ENCODE results near the gene SNAPC2. TPM values are rescaled to one million over a fixed set of nuclear protein-coding genes. Genes with fewer than 3 reads are reported as not detected.
"Not testable (repeated sequence)": the region's sequence is repeated elsewhere in the genome, so short reads cannot be mapped to it uniquely, and the experiment has no call there.

The SNAPC2 gene
- polyA plus RNA-seq, 4 donors: 14.5 to 24.6 (median 16.6) TPM

DNA sequence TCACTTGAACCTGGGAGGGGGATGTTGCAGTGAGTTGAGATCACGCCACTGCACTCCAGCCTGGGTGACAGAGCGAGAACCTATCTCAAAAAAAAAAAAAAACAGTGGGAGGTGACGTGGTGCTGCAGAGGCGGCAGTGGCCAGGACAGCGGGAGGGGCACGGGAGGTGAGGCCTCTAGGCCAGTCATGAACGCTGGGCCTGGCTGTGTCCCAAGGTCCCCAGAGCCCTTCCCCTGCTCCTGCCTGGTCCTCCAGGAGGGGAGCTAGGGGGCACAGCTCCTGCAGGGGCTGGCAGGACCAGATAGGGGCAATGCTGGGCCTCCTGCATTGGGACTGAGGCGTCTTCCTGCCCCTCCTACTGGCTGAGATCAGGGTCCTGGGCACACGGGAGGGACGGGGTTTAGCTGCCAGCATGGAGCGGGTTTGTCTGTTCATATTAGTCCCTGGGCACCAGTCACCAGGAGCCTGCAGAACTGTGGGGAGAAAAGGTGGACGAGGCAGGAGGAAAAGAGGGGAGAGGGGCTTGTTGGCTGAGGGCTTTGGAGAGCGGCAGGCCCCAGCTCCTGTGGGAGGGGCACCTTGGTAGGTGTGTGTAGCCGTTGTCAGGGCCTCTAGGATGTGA lies 11.9 kb upstream of the SNAPC2 start:
- no peak for DNase-seq (ENCODE audit: low read depth in 4 of 4, low spot score in 3 of 4)

DNA sequence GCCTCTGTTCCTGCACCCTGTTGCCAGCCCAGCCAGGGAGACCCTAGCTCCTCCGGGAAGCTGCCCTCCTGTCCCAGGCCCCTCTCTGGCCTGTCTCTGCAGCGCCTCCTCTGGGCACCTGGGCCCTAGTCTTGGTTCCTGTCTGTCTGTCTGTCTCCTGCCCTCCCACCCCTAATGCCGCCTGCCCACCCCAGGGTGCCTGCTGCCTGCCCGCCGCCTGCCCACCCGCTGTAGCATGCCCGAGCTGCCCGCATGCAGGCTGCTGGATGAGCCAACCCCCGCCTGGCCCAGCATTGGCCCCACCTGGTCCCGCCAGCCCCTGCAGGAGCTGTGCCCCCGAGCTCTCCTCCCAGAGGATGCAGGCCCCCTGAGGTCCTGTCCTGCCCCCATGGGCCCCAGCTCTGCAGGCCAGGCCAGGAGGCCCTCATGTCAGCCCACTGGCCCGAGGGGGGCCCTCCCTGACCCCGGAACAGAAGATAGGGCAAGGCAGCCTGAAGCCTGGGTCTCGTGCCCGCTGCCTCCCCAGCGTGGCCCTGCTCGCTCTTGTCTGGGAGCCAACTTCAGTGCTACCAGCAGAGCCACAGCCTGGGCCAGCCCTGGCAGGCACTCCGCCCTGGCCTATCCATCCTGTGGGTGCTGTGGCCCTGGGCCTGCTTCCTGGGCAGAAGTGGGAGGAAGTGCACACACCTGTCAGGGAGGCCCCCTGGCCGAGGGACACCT lies 11.2 kb upstream of the SNAPC2 start:
- no peak for DNase-seq (ENCODE audit: low read depth in 4 of 4, low spot score in 3 of 4)

DNA sequence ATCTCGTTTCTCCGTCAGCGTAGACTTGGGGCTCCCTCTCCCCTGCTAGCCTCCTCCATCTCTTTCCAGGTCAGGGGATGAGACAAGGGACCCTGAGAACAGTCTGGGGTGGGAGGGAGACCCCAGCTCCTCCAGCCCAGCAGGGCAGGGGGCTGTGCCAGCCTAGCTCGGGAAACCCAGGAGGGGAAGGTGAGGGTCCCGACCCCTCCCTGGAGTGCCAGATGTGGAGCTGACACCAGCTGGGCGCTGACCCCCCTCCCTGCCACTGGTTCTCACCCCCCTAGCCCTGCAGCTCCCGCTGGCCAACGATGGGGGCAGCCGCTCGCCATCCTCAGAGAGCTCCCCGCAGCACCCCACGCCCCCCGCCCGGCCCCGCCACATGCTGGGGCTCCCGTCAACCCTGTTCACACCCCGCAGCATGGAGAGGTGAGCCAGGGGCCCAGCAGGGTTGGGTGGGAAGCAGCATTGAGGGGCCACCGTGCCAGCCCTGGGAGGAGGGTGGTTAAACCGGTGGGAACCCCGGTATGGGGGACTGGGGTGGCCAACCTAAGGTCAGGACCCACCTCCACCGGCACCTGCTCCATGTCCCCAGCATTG lies 10.6 kb upstream of the SNAPC2 start:
- DNase-seq (ENCODE audit: low read depth in 4 of 4, low spot score in 3 of 4): no peak

DNA sequence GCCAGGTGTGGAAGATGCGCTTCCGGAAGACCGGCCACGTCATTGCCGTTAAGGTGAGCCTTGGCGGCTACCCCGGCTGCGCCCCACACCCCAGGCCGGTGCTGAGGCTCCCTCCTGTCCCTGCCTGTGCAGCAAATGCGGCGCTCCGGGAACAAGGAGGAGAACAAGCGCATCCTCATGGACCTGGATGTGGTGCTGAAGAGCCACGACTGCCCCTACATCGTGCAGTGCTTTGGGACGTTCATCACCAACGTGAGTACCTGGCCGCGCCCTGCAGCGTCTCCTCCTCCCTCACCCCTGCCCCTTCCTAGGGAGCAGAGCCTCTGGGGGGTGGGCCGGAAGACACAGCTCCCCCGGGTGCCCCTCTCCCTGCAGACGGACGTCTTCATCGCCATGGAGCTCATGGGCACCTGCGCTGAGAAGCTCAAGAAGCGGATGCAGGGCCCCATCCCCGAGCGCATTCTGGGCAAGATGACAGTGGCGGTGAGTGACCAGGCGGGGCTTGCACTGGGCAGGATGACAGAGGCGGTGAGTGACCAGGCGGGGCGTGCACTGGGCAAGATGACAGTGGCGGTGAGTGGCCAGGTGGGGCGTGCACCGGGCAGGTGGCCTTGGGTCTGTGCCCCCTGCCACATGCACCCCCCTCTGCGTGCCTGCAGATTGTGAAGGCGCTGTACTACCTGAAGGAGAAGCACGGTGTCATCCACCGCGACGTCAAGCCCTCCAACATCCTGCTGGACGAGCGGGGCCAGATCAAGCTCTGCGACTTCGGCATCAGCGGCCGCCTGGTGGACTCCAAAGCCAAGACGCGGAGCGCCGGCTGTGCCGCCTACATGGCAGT lies 9.6 kb upstream of the SNAPC2 start:
- DNase-seq (ENCODE audit: low read depth in 4 of 4, low spot score in 3 of 4): no peak

DNA sequence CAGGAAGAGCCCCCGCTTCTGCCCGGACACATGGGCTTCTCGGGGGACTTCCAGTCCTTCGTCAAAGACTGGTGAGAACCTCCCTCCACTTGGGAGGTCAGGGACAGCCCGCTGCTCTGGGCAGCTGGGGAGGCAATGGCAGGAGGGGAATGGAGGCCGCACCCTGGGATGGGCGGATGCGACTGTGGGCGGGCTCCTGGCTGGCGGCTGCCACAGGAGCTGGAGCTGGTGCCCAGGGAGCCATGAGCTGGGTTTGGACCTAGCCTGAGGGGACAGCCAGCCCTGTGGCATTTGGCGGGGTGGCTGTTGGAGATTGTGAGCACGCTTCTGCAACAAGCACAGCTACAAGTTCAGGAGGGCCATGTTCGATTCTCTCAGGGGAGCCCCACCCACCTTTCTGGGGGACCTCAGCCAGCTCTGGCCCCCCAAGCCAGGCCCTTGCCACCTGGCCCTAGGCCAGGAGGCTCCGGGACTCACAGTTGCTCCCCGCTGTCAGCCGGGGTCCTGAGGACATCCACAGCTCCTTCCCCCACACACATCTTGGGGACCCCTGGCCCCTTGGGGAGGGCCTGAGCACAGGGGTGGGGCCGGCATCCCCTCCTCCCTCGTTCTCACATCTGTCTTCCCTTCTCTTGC lies 8.5 kb upstream of the SNAPC2 start:
- no peak for DNase-seq (ENCODE audit: low read depth in 4 of 4, low spot score in 3 of 4)

DNA sequence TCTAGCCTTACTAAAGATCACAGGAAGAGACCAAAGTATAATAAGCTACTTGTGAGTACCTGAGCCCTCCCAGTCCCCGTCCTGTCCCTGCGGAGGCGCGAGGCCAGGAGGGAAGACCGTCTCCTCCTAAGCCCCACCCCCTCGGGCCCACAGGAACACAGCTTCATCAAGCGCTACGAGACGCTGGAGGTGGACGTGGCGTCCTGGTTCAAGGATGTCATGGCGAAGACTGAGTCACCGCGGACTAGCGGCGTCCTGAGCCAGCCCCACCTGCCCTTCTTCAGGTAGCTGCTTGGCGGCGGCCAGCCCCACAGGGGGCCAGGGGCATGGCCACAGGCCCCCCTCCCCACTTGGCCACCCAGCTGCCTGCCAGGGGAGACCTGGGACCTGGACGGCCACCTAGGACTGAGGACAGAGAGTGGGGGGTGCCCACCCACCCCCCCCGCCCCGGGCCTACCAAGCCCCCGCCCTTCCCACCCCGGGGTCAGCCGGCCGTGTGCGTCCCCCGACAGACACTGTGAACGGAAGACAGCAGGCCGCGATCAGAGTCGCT lies 7.9 kb upstream of the SNAPC2 start:
- no peak for DNase-seq (ENCODE audit: low read depth in 4 of 4, low spot score in 3 of 4)

DNA sequence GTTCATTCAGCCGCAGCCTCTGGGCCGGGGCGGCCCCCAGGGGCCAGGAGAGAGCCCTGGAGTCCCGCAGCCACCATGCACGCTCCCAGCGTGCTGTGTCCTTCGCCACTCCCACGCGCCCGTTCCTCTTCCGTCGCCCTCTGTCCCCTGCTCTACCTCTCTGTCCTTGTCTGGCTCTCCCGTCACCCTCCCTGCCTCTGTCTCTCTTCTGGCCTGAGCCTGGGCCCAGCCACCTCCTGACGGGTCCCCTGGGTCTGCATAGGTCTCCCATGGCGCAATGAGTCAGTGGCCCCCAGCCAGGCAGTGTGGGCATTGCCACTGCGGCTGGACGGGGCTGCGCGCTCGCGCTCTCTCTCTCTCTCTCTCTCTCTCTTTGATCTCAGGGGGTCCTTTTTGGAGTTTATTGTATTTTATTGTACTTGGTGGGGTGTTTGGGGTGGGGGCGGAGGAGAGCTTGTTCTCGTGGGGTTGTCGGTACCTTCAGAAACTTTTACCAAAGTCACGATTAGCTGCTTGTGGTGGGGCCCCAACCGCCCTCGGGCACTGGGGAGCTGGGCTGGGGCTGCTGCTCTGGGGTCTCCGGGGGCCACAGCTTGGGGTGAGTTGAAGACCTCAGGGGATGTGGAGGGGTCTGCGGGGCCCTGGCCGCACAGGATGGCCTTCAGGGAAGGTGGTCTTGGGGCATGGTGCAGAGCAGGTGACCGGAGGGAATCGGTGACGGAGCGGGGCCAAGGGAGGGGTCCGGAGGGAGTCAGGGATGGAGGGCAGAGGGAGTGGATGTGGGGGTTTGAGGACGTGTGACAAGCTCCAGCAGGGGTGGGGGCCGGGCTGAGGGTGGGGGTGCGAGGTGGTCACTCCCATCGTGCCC lies 7.2 kb upstream of the SNAPC2 start:
- DNase-seq (ENCODE audit: low read depth in 4 of 4, low spot score in 3 of 4): no peak

DNA sequence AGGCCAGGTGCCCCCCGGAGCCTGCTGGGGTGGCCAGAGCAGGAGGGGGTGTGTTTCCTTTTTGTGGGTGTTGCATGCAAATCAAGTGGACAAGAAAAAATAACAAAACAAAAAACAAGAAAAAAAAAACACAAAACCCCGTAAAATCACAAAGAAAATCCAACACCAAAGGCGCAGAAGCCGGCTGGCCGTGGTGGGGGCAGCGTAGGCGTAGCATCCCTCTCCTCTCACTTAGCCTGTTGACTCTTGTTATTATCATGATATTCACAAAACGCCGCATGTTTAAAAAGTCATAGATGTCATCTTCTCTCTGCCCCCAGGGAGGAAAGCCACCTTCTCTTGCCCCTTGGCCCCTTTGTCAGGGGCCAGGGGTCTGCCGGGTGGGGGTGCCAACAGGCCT lies 6.5 kb upstream of the SNAPC2 start:
- no peak for DNase-seq (ENCODE audit: low read depth in 4 of 4, low spot score in 3 of 4)

DNA sequence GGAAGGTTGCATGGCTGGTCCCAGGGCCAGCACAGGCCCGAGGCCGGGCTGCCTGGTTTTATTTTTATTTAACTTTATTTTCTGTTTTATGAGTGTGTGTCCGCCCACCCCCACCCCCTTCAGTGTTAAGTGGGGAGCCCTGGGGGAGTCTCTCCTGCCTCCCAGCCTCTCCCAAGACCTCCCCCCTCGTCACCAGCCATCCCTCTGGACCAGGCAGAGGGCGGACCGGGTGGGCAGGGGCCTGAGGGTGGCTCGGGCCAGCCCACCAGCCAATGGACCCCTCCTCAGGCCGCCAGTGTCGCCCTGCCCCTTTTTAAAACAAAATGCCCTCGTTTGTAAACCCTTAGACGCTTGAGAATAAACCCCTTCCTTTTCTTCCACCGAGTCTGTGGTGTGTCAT lies 6.0 kb upstream of the SNAPC2 start:
- no peak for DNase-seq (ENCODE audit: low read depth in 4 of 4, low spot score in 3 of 4)

DNA sequence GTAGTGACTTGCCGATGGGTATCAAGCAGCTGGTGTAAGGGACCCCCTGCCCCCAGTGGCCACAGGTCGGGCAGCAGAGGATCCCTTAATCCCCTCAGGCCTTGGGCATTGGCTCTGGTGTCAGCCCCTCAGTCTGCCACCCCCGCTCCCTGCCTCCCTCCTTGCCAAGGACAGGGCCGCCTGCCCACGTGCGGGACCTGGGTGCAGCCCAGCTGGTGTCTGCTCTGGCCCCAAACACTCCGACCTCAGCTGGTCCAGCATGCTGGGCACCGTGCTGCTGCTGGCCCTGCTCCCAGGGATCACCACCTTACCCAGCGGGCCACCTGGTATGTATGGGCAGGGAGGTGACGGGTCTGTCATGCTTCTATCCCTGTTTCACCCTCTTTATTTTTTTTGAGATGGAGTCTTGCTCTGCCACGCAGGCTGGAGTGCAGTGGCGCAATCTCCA lies 5.5 kb upstream of the SNAPC2 start, which contains the start of gene TGFBR3L:
TSS of gene TGFBR3L (plus strand) at position 233 of the 448 bp plus-strand sequence.
- DNase-seq (ENCODE audit: low read depth in 4 of 4, low spot score in 3 of 4): no peak

DNA sequence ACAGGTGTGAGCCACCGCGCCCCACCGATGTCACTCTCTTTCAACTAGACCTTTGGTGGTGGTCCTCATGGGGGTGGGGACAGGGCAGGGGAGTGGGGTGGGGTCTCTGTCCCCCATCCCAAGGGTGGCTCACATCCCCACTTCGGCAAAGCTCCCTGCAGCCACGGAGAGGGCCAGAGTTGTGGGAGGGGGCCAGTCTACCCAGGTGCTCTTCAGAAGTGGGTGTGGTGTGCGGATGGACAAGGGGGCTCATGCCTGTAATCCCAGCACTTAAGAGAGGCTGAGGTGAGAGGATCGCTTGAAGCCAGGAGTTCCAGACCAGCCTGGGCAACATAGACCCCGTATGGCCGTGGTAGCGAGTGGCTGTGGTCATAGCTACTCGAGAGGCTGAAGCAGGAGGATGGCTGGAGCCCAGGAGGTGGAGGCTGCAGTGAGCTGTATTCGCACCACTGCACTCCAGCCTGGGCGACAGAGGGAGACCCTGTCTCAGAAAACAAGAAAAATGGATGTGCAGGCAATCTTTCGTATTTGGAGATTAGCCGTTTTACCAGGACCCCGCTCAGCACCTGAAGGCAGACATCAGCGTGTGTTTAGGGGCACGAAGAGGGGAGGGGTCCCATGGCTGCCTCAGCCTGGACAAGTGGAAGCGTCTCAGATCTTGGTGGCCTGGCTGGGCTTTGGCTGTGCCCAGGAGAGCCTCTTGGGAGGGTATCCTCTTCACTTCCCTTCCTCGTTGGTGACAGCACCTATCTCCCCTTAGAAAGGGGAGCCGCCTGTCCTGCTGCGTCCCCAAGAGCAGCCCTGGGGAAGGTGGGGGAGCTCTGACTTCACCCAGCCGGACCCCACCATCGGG lies 4.7 kb upstream of the SNAPC2 start:
- DNase-seq (ENCODE audit: low read depth in 4 of 4, low spot score in 3 of 4): no peak

DNA sequence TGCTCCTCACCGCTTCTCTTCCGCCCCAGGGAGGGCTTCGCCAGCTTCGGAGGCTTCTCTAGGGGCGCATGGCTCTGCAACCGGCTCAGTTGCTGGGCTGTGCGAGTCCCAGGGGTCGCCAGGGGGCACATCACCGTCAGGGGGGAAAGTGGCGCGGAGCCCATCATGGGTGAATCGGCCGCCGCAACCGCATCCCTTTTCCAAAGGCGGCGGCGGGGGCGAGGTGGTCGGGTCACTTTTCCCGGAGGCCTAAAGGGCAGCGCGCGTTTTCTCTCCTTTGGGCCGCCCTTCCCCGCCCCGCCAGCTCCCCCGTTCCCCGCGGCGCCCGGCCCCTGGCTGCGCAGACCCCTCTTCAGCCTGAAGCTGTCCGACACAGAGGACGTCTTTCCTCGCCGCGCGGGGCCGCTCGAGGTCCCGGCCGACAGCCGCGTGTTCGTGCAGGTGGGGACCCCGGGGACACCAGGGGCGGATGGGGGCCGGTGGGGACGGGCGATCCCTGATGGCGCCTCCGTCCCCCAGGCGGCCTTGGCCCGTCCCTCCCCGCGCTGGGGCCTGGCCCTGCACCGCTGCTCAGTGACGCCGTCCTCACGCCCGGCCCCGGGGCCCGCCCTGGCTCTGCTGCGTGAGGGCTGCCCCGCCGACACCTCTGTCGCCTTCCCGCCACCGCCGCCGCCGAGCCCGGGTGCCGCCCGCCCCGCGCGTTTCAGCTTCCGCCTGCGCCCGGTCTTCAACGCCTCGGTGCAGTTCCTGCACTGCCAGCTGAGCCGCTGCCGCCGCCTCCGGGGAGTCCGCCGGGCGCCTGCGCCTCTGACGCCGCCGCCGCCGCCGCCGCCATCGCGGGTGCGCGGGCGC lies 3.8 kb upstream of the SNAPC2 start:
- no peak for DNase-seq (ENCODE audit: low read depth in 4 of 4, low spot score in 3 of 4)

DNA sequence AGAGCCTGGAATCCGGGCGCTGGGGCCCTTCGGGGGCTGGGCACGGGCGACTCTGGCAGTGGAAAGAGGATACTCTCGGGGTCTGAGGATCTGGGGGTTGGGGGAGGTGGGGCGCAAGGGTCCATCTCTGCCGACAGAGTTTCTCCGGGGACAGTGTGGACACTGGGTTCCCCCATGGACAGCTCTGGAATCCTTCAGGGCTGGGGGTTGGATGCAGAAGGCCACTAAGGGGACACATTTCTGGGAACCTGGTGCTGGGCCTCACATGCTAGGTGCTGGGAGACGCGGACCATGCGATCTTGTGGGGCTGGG lies 3.2 kb upstream of the SNAPC2 start:
- DNase-seq (ENCODE audit: low read depth in 4 of 4, low spot score in 3 of 4): no peak

DNA sequence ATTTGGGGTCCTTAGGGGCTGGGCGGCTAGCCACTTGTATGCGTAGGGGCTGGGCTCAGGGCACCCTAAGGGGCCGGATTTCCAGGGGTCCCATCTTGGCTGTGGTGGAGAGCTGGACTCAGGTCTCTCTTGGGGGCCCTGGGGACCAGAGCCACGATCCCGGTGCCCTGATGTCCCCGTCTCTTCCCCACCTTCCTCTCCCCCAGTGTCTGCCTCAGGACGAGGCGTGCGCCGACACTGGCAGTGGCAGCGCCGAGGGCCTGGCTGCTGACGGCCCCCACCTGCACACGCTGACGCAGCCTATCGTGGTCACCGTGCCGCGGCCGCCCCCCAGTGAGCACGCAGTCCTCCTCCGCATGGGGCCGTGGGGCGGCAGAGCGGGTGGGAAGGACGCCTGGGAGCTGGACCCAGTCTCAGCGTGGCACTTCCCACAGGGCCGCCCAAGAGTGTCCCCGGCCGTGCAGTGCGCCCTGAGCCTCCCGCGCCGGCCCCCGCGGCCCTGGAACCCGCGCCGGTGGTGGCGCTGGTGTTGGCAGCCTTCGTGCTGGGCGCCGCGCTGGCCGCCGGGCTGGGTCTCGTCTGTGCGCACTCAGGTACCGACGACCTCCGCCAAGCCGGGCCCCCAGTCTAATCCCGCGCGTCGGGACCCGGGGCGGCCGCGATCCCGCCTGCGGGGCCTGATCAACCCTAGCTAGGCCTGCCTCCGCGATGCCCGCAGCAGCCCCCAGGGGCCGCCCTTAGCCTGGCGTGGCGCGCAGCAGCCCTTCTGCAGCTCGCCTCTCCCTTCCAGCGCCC lies 2.7 kb upstream of the SNAPC2 start:
- no peak for DNase-seq (ENCODE audit: low read depth in 4 of 4, low spot score in 3 of 4)

DNA sequence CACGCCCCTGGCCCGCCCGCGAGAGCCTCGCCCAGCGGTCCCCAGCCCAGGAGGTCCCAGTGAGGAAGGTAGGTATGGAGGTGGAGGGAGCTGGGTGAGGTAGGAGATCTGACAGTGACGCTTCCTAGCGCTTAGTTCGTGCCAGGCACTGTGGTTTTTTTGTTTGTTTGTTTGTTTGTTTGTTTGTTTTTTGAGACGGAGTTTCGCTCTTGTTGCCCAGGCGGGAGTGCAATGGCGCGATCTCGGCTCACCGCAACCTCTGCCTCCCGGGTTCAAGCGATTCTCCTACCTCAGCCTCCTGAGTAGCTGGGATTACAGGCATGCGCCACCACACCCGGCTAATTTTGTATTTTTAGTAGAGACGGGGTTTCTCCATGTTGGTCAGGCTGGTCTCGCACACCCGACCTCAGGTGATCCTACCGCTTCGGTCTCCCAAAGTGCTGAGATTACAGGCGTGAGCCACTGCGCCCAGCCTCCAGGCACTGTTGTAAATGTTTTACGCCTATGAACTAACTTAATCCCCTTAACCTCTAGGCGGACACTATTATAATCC lies 2.0 kb upstream of the SNAPC2 start:
- DNase-seq (ENCODE audit: low read depth in 4 of 4, low spot score in 3 of 4): not testable (repeated sequence)

DNA sequence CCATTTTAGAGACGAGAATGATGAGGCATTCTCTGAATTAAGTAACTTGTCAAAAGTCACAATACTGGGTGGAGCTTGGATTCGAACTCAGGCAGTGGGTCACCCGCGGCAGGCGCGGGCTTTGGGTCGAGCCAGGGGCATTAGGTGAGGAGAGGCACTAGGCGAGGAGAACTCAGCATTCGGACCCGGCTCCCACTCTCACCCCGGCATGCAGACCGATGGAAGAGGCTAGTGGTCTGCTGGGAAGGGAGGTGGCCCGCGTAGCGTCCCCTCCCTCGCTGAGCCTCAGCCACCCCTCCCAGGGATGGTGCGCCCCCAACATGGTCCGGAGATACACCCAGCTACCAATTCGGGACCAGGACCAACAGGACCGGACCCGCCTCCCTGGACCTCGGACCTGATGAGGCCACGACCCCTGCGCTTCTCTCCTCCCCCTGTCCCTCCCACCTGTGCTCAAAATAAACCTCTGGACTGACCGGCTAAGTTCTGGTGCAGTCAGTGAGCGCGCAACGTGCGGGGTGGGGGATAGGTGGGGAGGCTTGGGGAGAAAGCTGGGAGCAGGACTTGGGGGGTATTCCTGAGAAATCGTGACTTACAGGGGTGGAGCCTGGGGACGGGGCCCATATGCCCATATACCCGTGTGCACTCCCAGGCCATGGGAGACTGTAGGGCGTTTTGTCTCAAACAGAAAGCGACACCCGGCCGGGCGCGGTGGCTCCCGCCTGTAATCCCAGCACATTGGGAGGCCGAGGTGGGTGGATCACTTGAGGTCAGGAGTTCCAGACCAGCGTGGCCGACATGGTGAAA lies 1.3 kb upstream of the SNAPC2 start:
- DNase-seq (ENCODE audit: low read depth in 4 of 4, low spot score in 3 of 4): no peak

All from right renal pelvis (tissue), 4 donors.